ENCODE measurements around the gene CACNB1.

- TF ChIP-seq CTCF (IDR thresholded peaks at IDR 0.05), result no peak
- no peak for TF ChIP-seq POLR2AphosphoS5 (IDR thresholded peaks at IDR 0.05)
These were observed 30.8 kb downstream of the CACNB1 start for GRCh38 chr17:39166437-39167335.
